Stimulated activated CD8-positive, alpha-beta memory T cell treated with anti-CD3 and anti-CD28 coated beads, Interleukin-7, amount 100 ng/mL, for 4 hours (primary cell): ENCODE results near the gene PTPRE.
A peak's percentile ranks its signal among the peaks of the same experiment; 100 is the strongest.

ENCODE experiments used
- DNase-seq, 2 donors: peaks; one replicate each; pipeline ENCODE4 v3.0.0-alpha.2; 2020; ENCODE audit warnings: low read depth in 2 of 2

The PTPRE gene

GRCh38 chr10:128124813-128125403, 218.0 kb downstream of the PTPRE start:
- no peak for DNase-seq

- DNase-seq = no peak
These were observed 218.6 kb downstream of the PTPRE start for GRCh38 chr10:128125416-128125943.

- DNase-seq = peak; percentile 82
These were observed 219.3 kb downstream of the PTPRE start, which contains the start of gene MKI67 for GRCh38 chr10:128125944-128126764. Gene MKI67 (minus strand): TSS chr10:128126423. CDS start chr10:128125667, 756 bp downstream.

GRCh38 chr10:128128582-128128981, 221.7 kb downstream of the PTPRE start:
- no peak for DNase-seq

- DNase-seq = no peak
These were observed 223.1 kb downstream of the PTPRE start for GRCh38 chr10:128130051-128130450.
